ENCODE results near the gene EIF5B.

Gene EIF5B

GRCh38 chr2:99374747-99375146, 37.6 kb downstream of the EIF5B start:
- Histone ChIP-seq H3K4me1 (ENCODE audit: insufficient read depth, low read length) (no peaks in the 10 kb centered on the region), H3K27me3 (ENCODE audit: control insufficient read depth in 1 of 2, insufficient read depth in 2 of 2, low read length in 2 of 2) (no peaks in the 10 kb centered on the region), H3K27ac (ENCODE audit: low read depth, low read length) (no peak overlapping the region), H3K36me3 (ENCODE audit: insufficient read depth, low read length) (peaks cover 42% of the 10 kb centered on the region), H3K9me3 (ENCODE audit: low read length) (no peaks in the 10 kb centered on the region), H3K4me3 (ENCODE audit: low read depth in 1 of 2, low read length in 2 of 2) (no peak overlapping the region), H3K9ac (ENCODE audit: low read length) (no peak overlapping the region)

- Histone ChIP-seq H3K9me3 (ENCODE audit: low read length) (no peaks in the 10 kb centered on the region), H3K4me1 (ENCODE audit: insufficient read depth, low read length) (no peaks in the 10 kb centered on the region), H3K36me3 (ENCODE audit: insufficient read depth, low read length) (peaks cover 37% of the 10 kb centered on the region), H3K4me3 (ENCODE audit: low read depth in 1 of 2, low read length in 2 of 2) (no peak overlapping the region), H3K27me3 (ENCODE audit: control insufficient read depth in 1 of 2, insufficient read depth in 2 of 2, low read length in 2 of 2) (no peaks in the 10 kb centered on the region), H3K9ac (ENCODE audit: low read length) (no peak overlapping the region), H3K27ac (ENCODE audit: low read depth, low read length) (no peak overlapping the region)
Measured at GRCh38 chr2:99376254-99376864, 39.2 kb downstream of the EIF5B start.

- Histone ChIP-seq H3K36me3 (ENCODE audit: insufficient read depth, low read length) (peaks cover 45% of the 10 kb centered on the region), H3K4me3 (ENCODE audit: low read depth in 1 of 2, low read length in 2 of 2) (no peak overlapping the region), H3K9me3 (ENCODE audit: low read length) (no peaks in the 10 kb centered on the region), H3K9ac (ENCODE audit: low read length) (no peak overlapping the region), H3K27me3 (ENCODE audit: control insufficient read depth in 1 of 2, insufficient read depth in 2 of 2, low read length in 2 of 2) (no peaks in the 10 kb centered on the region), H3K4me1 (ENCODE audit: insufficient read depth, low read length) (no peaks in the 10 kb centered on the region), H3K27ac (ENCODE audit: low read depth, low read length) (no peak overlapping the region)
Measured at GRCh38 chr2:99377879-99378278, 40.7 kb downstream of the EIF5B start.

GRCh38 chr2:99380376-99381010, 43.3 kb downstream of the EIF5B start:
- Histone ChIP-seq H3K9me3 (ENCODE audit: low read length) (no peaks in the 10 kb centered on the region), H3K36me3 (ENCODE audit: insufficient read depth, low read length) (peaks cover 51% of the 10 kb centered on the region), H3K27me3 (ENCODE audit: control insufficient read depth in 1 of 2, insufficient read depth in 2 of 2, low read length in 2 of 2) (no peaks in the 10 kb centered on the region), H3K4me1 (ENCODE audit: insufficient read depth, low read length) (no peaks in the 10 kb centered on the region), H3K4me3 (ENCODE audit: low read depth in 1 of 2, low read length in 2 of 2) (no peak overlapping the region), H3K27ac (ENCODE audit: low read depth, low read length) (no peak overlapping the region), H3K9ac (ENCODE audit: low read length) (no peak overlapping the region)

- H3K9me3 ChIP-seq (ENCODE audit: low read length) = no peaks in the 10 kb centered on the region
- peaks cover 50% of the 10 kb centered on the region for H3K36me3 ChIP-seq (ENCODE audit: insufficient read depth, low read length)
Measured at GRCh38 chr2:99382143-99382542, 45.0 kb downstream of the EIF5B start.

GRCh38 chr2:99386011-99386410, 48.8 kb downstream of the EIF5B start:
- H3K9me3 ChIP-seq (ENCODE audit: low read length) = no peaks in the 10 kb centered on the region
- no peaks in the 10 kb centered on the region for H3K27me3 ChIP-seq (ENCODE audit: control insufficient read depth in 1 of 2, insufficient read depth in 2 of 2, low read length in 2 of 2)
- H3K4me3 ChIP-seq (ENCODE audit: low read depth in 1 of 2, low read length in 2 of 2) = no peak overlapping the region
- peaks cover 35% of the 10 kb centered on the region for H3K36me3 ChIP-seq (ENCODE audit: insufficient read depth, low read length)
- no peaks in the 10 kb centered on the region for H3K4me1 ChIP-seq (ENCODE audit: insufficient read depth, low read length)
- H3K9ac ChIP-seq (ENCODE audit: low read length) = no peak overlapping the region
- no peak overlapping the region for H3K27ac ChIP-seq (ENCODE audit: low read depth, low read length)

More at GRCh38 chr2:99382143-99382542, 45.0 kb downstream of the EIF5B start:
- Histone ChIP-seq H3K9ac (ENCODE audit: low read length) (no peak overlapping the region), H3K4me3 (ENCODE audit: low read depth in 1 of 2, low read length in 2 of 2) (no peak overlapping the region), H3K27me3 (ENCODE audit: control insufficient read depth in 1 of 2, insufficient read depth in 2 of 2, low read length in 2 of 2) (no peaks in the 10 kb centered on the region), H3K4me1 (ENCODE audit: insufficient read depth, low read length) (no peaks in the 10 kb centered on the region), H3K27ac (ENCODE audit: low read depth, low read length) (no peak overlapping the region)

GRCh38 chr2:99388892-99389291, 51.7 kb downstream of the EIF5B start:
- Histone ChIP-seq H3K4me1 (ENCODE audit: insufficient read depth, low read length) (no peaks in the 10 kb centered on the region), H3K27me3 (ENCODE audit: control insufficient read depth in 1 of 2, insufficient read depth in 2 of 2, low read length in 2 of 2) (no peaks in the 10 kb centered on the region), H3K9ac (ENCODE audit: low read length) (no peak overlapping the region), H3K36me3 (ENCODE audit: insufficient read depth, low read length) (peaks cover 31% of the 10 kb centered on the region), H3K27ac (ENCODE audit: low read depth, low read length) (no peak overlapping the region), H3K9me3 (ENCODE audit: low read length) (no peaks in the 10 kb centered on the region), H3K4me3 (ENCODE audit: low read depth in 1 of 2, low read length in 2 of 2) (no peak overlapping the region)

GRCh38 chr2:99389371-99389770, 52.2 kb downstream of the EIF5B start:
- peaks cover 33% of the 10 kb centered on the region for H3K36me3 ChIP-seq (ENCODE audit: insufficient read depth, low read length)

GRCh38 chr2:99389946-99390345, 52.8 kb downstream of the EIF5B start:
- no peaks in the 10 kb centered on the region for H3K9me3 ChIP-seq (ENCODE audit: low read length)
- no peaks in the 10 kb centered on the region for H3K4me1 ChIP-seq (ENCODE audit: insufficient read depth, low read length)
- no peak overlapping the region for H3K9ac ChIP-seq (ENCODE audit: low read length)
- H3K4me3 ChIP-seq (ENCODE audit: low read depth in 1 of 2, low read length in 2 of 2) = no peak overlapping the region
- H3K27me3 ChIP-seq (ENCODE audit: control insufficient read depth in 1 of 2, insufficient read depth in 2 of 2, low read length in 2 of 2) = no peaks in the 10 kb centered on the region
- no peak overlapping the region for H3K27ac ChIP-seq (ENCODE audit: low read depth, low read length)
- H3K36me3 ChIP-seq (ENCODE audit: insufficient read depth, low read length) = peaks cover 34% of the 10 kb centered on the region

More at GRCh38 chr2:99389371-99389770, 52.2 kb downstream of the EIF5B start:
- no peaks in the 10 kb centered on the region for H3K4me1 ChIP-seq (ENCODE audit: insufficient read depth, low read length)
- no peak overlapping the region for H3K27ac ChIP-seq (ENCODE audit: low read depth, low read length)
- H3K27me3 ChIP-seq (ENCODE audit: control insufficient read depth in 1 of 2, insufficient read depth in 2 of 2, low read length in 2 of 2) = no peaks in the 10 kb centered on the region
- no peak overlapping the region for H3K4me3 ChIP-seq (ENCODE audit: low read depth in 1 of 2, low read length in 2 of 2)
- no peak overlapping the region for H3K9ac ChIP-seq (ENCODE audit: low read length)
- H3K9me3 ChIP-seq (ENCODE audit: low read length) = no peaks in the 10 kb centered on the region

- Histone ChIP-seq H3K27me3 (ENCODE audit: control insufficient read depth in 1 of 2, insufficient read depth in 2 of 2, low read length in 2 of 2) (no peaks in the 10 kb centered on the region), H3K4me1 (ENCODE audit: insufficient read depth, low read length) (no peaks in the 10 kb centered on the region), H3K36me3 (ENCODE audit: insufficient read depth, low read length) (peaks cover 78% of the 10 kb centered on the region), H3K4me3 (ENCODE audit: low read depth in 1 of 2, low read length in 2 of 2) (no peak overlapping the region), H3K9ac (ENCODE audit: low read length) (no peak overlapping the region), H3K9me3 (ENCODE audit: low read length) (no peaks in the 10 kb centered on the region), H3K27ac (ENCODE audit: low read depth, low read length) (no peak overlapping the region)
Measured at GRCh38 chr2:99395589-99396130, 58.5 kb downstream of the EIF5B start.

GRCh38 chr2:99397266-99397920, 60.2 kb downstream of the EIF5B start:
- peaks cover 76% of the 10 kb centered on the region for H3K36me3 ChIP-seq (ENCODE audit: insufficient read depth, low read length)
- H3K27me3 ChIP-seq (ENCODE audit: control insufficient read depth in 1 of 2, insufficient read depth in 2 of 2, low read length in 2 of 2) = no peaks in the 10 kb centered on the region
- H3K4me3 ChIP-seq (ENCODE audit: low read depth in 1 of 2, low read length in 2 of 2) = no peak overlapping the region
- H3K9me3 ChIP-seq (ENCODE audit: low read length) = no peaks in the 10 kb centered on the region
- no peak overlapping the region for H3K27ac ChIP-seq (ENCODE audit: low read depth, low read length)
- no peaks in the 10 kb centered on the region for H3K4me1 ChIP-seq (ENCODE audit: insufficient read depth, low read length)
- H3K9ac ChIP-seq (ENCODE audit: low read length) = no peak overlapping the region
